SKM-1 (cell line): ENCODE results near the gene MAPRE2.
"Not testable (repeated sequence)": the region's sequence is repeated elsewhere in the genome, so short reads cannot be mapped to it uniquely, and the experiment has no call there.

Experiments
- DNase-seq: peaks from one replicate; lab custom pipeline; 2025; ENCODE audit not compliant: unreplicated experiment; lab: John Stamatoyannopoulos, UW

Gene MAPRE2

GRCh38 chr18:35089382-35089781 is 48.2 kb downstream of the MAPRE2 start:
- DNase-seq, result no peak

- DNase-seq, result no peak
Observed at GRCh38 chr18:35089891-35090550, 48.8 kb downstream of the MAPRE2 start.

GRCh38 chr18:35091841-35092240 is 50.6 kb downstream of the MAPRE2 start:
- DNase-seq, result no peak

GRCh38 chr18:35095983-35096676 is 54.9 kb downstream of the MAPRE2 start:
- no peak for DNase-seq

GRCh38 chr18:35096677-35097011 is 55.4 kb downstream of the MAPRE2 start:
- DNase-seq, result no peak

GRCh38 chr18:35097195-35097594 is 56.0 kb downstream of the MAPRE2 start:
- no peak for DNase-seq

- DNase-seq, result no peak
Observed at GRCh38 chr18:35097763-35098162, 56.5 kb downstream of the MAPRE2 start.

GRCh38 chr18:35099911-35100310 is 58.7 kb downstream of the MAPRE2 start:
- DNase-seq, result no peak

GRCh38 chr18:35104391-35105051 is 63.3 kb downstream of the MAPRE2 start:
- no peak for DNase-seq

- no peak for DNase-seq
Observed at GRCh38 chr18:35106013-35106844, 65.0 kb downstream of the MAPRE2 start.

- DNase-seq, result no peak
Observed at GRCh38 chr18:35106845-35107148, 65.6 kb downstream of the MAPRE2 start.

GRCh38 chr18:35107216-35107615 is 66.0 kb downstream of the MAPRE2 start:
- no peak for DNase-seq

GRCh38 chr18:35108088-35108487 is 66.9 kb downstream of the MAPRE2 start:
- not testable (repeated sequence) for DNase-seq

GRCh38 chr18:35110059-35110458 is 68.8 kb downstream of the MAPRE2 start:
- no peak for DNase-seq

GRCh38 chr18:35110554-35111485 is 69.6 kb downstream of the MAPRE2 start:
- no peak for DNase-seq

GRCh38 chr18:35112696-35113095 is 71.5 kb downstream of the MAPRE2 start:
- DNase-seq, result no peak

GRCh38 chr18:35114305-35114704 is 73.1 kb downstream of the MAPRE2 start:
- no peak for DNase-seq

- no peak for DNase-seq
Observed at GRCh38 chr18:35116784-35117318, 75.6 kb downstream of the MAPRE2 start.

GRCh38 chr18:35117372-35117771 is 76.2 kb downstream of the MAPRE2 start:
- no peak for DNase-seq

- DNase-seq, result no peak
Observed at GRCh38 chr18:35117951-35118411, 76.8 kb downstream of the MAPRE2 start.
